ENCODE results near the gene TXNDC8. TPM values are rescaled to one million over a fixed set of nuclear protein-coding genes. Genes with fewer than 3 reads are reported as not detected.

Gene TXNDC8
- total RNA-seq, 2 experiments from 2014 or later: not detected

DNA sequence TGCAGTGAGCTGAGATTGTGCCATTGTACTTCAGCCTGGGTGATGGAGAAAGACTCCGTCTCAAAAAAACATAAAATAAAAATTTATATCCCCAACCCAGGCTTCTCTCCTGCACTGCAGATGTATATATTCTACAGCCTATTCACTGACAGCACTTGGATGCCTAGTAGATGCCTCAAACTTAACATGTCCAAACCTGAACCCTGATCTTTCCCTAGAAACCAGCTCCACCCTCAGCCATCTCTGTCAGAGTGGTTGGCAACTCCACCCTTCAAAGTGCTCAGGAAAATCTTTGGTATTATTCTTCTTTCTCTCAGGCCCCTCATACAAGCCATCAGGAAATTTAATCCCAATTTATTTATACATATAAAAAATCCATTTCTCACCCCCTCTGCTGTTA, 44.4 kb downstream of the TXNDC8 start:
- H3K4me3 Mint-ChIP-seq: no peak overlapping the region
- H3K4me1 Mint-ChIP-seq: no peaks in the 10 kb centered on the region
- DNase-seq: no peak
- H3K27ac Mint-ChIP-seq: no peak overlapping the region
- CTCF ChIA-PET: no interaction called here
- intact Hi-C loops (cut with DNase I, micrococcal nuclease): no loop called here
- POLR2A ChIA-PET: no interaction called here
- peaks cover under 1% of the 10 kb centered on the region for H3K27me3 Mint-ChIP-seq
- no peaks in the 10 kb centered on the region for H3K36me3 Mint-ChIP-seq (ENCODE audit: low read depth)
- H3K9me3 Mint-ChIP-seq (ENCODE audit: low read depth): no peaks in the 10 kb centered on the region
- no peak for ATAC-seq

DNA sequence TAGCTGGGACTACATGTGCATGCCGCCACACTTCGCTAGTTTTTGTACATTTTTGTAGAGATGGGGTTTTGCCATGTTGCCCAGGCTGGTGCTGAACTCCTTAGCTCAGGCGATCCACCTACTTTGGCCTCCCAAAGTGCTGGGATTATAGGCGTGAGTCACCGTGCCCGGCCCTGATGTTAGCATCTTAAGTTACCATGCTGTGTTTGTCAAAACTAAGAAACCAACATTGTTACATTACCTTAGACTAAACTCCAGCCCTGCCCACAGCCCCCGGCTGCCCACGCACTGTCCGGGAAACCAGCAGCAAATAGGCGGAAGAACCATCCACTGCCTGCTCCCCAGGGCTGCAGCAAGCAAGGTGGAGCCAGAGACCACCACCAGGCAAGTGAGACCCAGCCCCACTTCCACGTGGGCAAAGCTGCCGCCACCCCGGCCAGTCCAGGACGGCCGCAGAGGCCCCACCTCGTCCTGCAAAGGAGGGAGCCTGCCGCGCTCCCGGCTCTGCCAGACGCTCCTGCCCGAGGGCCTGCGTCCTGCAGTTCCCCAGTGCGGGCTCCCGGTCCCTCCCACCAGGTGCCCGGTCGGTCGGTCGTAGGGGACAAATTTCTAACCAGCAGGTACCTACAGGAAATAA, 45.6 kb downstream of the TXNDC8 start:
- Mint-ChIP-seq H3K4me1 (no peaks in the 10 kb centered on the region), H3K9me3 (ENCODE audit: low read depth) (no peaks in the 10 kb centered on the region), H3K36me3 (ENCODE audit: low read depth) (no peaks in the 10 kb centered on the region)

DNA sequence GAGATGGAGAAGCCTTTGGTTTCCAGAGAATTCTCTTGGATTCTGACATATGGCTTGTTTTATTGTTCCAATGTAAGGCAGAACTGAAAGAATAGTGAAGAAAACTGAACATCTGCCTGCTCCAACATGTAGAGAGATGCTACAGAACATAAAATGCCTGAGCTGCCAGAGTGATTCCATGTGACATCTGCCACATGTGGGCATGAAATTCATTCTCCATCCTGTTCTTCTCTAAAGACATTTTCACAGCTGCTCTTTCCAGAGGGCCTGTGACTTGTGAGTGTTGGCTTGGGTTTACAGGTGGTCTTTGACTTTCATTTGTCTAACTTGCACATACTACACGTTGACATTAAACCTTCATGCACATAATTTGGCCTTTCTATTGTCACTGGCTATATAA, 47.7 kb downstream of the TXNDC8 start:
- Mint-ChIP-seq H3K36me3 (ENCODE audit: low read depth) (no peaks in the 10 kb centered on the region), H3K9me3 (ENCODE audit: low read depth) (no peaks in the 10 kb centered on the region), H3K4me1 (peaks cover 2% of the 10 kb centered on the region), H3K27ac (no peak overlapping the region), H3K27me3 (peaks cover 2% of the 10 kb centered on the region), H3K4me3 (no peak overlapping the region)
- intact Hi-C loops (cut with DNase I, micrococcal nuclease): no loop called here
- ChIA-PET POLR2A (no interaction called here), CTCF (no interaction called here)
- ATAC-seq (no peak), DNase-seq (no peak)

More for the DNA sequence above, 45.6 kb downstream of the TXNDC8 start:
- Mint-ChIP-seq H3K27ac (no peak overlapping the region), H3K27me3 (no peaks in the 10 kb centered on the region), H3K4me3 (no peak overlapping the region)
- ChIA-PET POLR2A (no interaction called here), CTCF (interaction anchor here (0.6 kb wide), 1 partner anchor 91 kb away, joined by 4 read pairs; no protein-coding TSS in a partner anchor)
- ATAC-seq (no peak), DNase-seq (no peak)
- intact Hi-C loops (cut with DNase I, micrococcal nuclease): no loop called here

DNA sequence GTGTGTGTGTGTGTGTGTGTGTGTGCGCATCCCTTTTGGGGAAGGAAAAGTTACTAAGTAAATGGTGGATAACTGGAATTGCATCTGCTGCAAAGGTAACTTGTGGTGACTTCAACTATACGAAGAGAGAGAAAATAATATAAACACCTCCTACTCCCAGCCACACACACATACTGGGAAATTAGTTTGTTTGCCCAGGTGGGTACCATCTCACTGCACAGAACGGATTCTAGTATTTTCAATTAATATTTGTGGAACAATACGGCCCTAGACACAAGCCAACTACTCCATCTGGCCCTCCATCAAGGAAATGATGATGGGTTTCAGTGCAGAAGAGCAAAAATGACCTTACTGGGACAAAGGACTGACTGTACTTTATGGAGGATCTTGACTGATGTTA, 49.2 kb downstream of the TXNDC8 start:
- Mint-ChIP-seq H3K4me3 (no peak overlapping the region), H3K27me3 (peaks cover 3% of the 10 kb centered on the region), H3K36me3 (ENCODE audit: low read depth) (no peaks in the 10 kb centered on the region), H3K9me3 (ENCODE audit: low read depth) (no peaks in the 10 kb centered on the region), H3K27ac (no peak overlapping the region), H3K4me1 (peaks cover 2% of the 10 kb centered on the region)
- ATAC-seq (no peak), DNase-seq (no peak)
- CTCF ChIA-PET: no interaction called here
- intact Hi-C loops (cut with DNase I, micrococcal nuclease): no loop called here
- POLR2A ChIA-PET: no interaction called here

DNA sequence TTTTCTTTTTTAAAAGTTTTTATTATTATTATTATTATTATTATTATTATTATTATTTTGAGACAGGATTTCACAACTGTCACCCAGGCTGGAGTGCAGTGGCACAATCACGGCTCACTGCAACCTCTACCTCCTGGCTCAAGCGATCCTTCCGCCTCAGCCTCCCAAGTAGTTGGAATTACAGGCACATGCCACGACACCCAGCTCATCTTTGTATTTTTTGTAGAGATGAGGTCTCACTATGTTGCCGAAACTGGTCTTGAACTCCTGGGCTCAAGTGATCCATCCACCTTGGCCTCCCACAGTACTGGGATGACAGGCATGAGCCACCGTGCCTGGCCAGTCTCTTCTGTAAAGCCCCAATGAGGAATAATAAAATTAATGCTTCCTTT, 50.4 kb downstream of the TXNDC8 start:
- DNase-seq (no peak), ATAC-seq (no peak)
- Mint-ChIP-seq H3K36me3 (ENCODE audit: low read depth) (no peaks in the 10 kb centered on the region), H3K27ac (no peak overlapping the region), H3K4me3 (no peak overlapping the region), H3K9me3 (ENCODE audit: low read depth) (no peaks in the 10 kb centered on the region), H3K27me3 (peaks cover 4% of the 10 kb centered on the region), H3K4me1 (peaks cover 2% of the 10 kb centered on the region)
- ChIA-PET CTCF (interaction anchor here (1.0 kb wide), 1 partner anchor 10 kb away, joined by 3 read pairs; no protein-coding TSS in a partner anchor), POLR2A (interaction anchor here (0.6 to 0.7 kb wide), 2 partner anchors 152 to 218 kb away, joined by 3 read pairs; no protein-coding TSS in a partner anchor)
- intact Hi-C loops (cut with DNase I, micrococcal nuclease): no loop called here

DNA sequence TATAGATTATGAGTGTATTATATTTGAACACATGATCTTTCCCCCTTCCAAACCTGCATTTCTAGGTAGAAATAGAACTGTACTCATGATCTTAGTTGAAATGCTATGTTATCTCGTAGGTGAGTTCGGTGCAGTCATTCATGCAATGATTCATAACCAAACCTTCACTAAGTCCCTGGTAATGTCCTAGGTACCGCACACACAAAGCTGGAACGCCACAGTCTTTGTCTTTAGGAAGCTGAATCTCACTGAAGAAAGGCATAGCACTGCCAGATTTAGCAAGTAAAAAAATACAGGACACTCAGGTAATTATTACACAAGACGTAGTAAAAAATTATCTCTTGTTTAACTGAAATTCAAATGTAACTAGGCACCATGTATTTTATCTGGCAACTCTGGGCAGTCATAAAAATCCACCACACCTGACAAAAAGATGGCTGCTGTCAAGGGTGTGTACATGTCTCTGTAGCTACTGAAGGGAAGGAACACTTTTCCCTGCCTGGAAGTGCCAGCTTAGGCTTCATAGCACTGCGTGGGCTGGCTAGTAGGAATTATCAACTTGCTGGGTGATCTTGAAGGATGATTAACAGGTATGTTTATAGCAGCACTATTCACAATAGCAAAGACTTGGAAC, 53.3 kb downstream of the TXNDC8 start:
- peaks cover 4% of the 10 kb centered on the region for H3K27me3 Mint-ChIP-seq
- no peak overlapping the region for H3K27ac Mint-ChIP-seq
- intact Hi-C loops (cut with DNase I, micrococcal nuclease): no loop called here

DNA sequence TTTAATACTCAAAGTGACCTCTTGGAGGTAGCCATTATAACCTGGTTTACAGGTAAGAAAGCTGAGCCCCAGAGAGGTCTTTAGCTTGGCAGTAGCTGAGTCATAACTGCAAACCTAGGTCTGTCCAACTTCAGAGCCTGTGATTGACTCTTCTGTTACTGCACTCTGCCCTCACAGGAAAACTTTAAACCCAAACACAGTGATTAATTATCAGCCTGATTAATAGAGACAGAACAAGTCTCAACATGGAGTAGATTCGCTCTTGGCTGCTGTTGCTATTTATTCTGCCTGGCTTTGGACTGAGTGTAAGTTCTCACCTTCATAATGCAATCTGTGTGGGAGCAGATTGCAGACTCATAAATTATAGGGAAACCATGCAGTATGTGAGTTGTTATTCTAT, 53.9 kb downstream of the TXNDC8 start:
- no peaks in the 10 kb centered on the region for H3K36me3 Mint-ChIP-seq (ENCODE audit: low read depth)

More for the DNA sequence above, 53.3 kb downstream of the TXNDC8 start:
- Mint-ChIP-seq H3K4me3 (no peak overlapping the region), H3K4me1 (peaks cover 2% of the 10 kb centered on the region), H3K9me3 (ENCODE audit: low read depth) (no peaks in the 10 kb centered on the region), H3K36me3 (ENCODE audit: low read depth) (no peaks in the 10 kb centered on the region)
- ChIA-PET POLR2A (no interaction called here), CTCF (no interaction called here)
- DNase-seq (no peak), ATAC-seq (no peak)

DNA sequence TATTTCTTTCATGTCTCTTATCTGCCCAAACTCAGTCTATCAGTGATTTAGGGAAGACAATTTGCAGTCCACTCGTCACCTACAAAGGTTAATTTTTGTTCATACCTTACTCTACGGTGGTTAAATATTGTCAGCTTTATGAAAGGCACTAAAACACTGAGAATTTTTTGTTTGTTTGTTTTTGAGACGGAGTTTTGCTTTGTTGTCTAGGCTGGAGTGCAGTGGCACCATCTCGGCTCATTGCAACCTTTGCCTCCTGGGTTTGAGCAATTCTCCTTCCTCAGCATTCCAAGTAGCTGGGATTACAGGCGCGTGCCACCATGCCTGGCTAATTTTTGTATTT, 55.0 kb downstream of the TXNDC8 start:
- CTCF ChIA-PET: interaction anchor here (1.2 kb wide), 1 partner anchor 64 kb away, joined by 4 read pairs; no protein-coding TSS in a partner anchor
- intact Hi-C loops (cut with DNase I, micrococcal nuclease): no loop called here
- H3K27me3 Mint-ChIP-seq: peaks cover 8% of the 10 kb centered on the region
- H3K4me3 Mint-ChIP-seq: no peak overlapping the region
- DNase-seq (no peak), ATAC-seq (no peak)
- POLR2A ChIA-PET: no interaction called here
- no peaks in the 10 kb centered on the region for H3K36me3 Mint-ChIP-seq (ENCODE audit: low read depth)
- H3K4me1 Mint-ChIP-seq: peaks cover 8% of the 10 kb centered on the region
- no peak overlapping the region for H3K27ac Mint-ChIP-seq
- H3K9me3 Mint-ChIP-seq (ENCODE audit: low read depth): no peaks in the 10 kb centered on the region

More for the DNA sequence above, 53.9 kb downstream of the TXNDC8 start:
- intact Hi-C loops (cut with DNase I, micrococcal nuclease): no loop called here
- CTCF ChIA-PET: no interaction called here
- ATAC-seq (no peak), DNase-seq (no peak)
- Mint-ChIP-seq H3K4me3 (no peak overlapping the region), H3K27ac (no peak overlapping the region), H3K27me3 (peaks cover 7% of the 10 kb centered on the region), H3K4me1 (peaks cover 3% of the 10 kb centered on the region), H3K9me3 (ENCODE audit: low read depth) (no peaks in the 10 kb centered on the region)
- POLR2A ChIA-PET: no interaction called here

DNA sequence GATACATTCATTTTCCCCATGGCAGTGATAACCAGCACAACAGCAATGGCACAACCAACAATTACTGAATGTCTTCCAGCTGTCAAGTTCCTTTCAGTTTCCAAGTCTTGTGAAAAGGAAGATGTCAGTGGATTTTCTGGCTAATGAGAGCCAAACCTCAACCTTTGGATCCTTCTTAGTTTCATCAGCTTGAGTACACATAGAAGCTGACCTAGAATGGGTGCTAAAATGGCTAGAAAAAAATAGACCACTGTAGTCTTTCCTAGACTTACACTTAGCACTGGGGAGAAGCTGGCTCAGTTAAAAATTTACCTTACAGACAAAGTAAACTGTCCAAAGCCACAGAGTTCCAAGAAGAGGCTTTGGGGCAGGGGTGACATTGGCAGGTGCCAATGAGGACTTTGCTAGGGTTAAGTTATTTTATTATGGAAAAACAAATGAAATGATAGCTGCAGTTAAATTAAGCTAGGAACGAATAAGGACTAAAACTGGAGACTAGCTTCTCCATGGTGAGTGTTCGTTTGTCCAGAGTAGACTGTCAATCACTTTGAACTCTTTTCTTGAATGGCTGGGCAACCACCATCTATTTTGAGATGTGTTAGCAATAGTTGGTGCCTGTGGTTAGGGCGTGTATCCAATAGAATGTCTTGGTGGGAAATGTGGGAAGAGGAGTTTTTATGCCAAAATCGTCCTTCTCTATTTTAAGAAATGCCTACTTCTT, 55.5 kb downstream of the TXNDC8 start:
- CTCF ChIA-PET: interaction anchor here (1.2 kb wide), 1 partner anchor 63 kb away, joined by 4 read pairs; no protein-coding TSS in a partner anchor
- Mint-ChIP-seq H3K27me3 (peaks cover 8% of the 10 kb centered on the region), H3K36me3 (ENCODE audit: low read depth) (no peaks in the 10 kb centered on the region), H3K4me3 (no peak overlapping the region), H3K27ac (no peak overlapping the region), H3K4me1 (peaks cover 8% of the 10 kb centered on the region), H3K9me3 (ENCODE audit: low read depth) (no peaks in the 10 kb centered on the region)
- no peak for ATAC-seq
- no peak for DNase-seq
- intact Hi-C loops (cut with DNase I, micrococcal nuclease): no loop called here
- POLR2A ChIA-PET: no interaction called here

DNA sequence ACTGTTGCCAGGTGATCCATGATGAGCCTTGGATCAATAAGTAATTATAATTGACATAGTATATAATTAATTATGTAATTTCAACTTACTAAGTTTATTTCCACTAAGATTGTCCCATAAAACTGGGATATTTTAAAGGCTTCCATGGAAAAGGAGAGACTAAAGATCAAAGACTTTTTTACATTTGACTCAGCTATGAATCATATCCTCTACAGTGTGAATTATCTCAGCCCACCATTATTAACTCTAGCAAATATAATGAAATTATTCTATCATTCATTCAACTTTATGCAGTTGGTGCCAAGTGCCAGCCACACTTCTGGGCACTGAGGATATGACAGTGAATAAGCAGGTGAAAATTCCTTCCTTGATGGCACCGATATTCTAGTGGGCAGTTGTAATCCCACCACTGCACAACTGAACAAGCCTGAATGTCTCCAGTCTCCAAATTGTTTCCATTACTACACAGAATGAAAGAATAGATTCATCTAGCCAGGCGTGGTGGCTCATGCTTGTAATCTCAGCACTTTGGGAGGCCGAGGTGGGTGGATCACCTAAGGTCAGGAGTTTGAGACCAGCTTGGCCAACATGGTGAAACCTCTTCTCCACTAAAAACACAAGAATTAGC, 59.5 kb downstream of the TXNDC8 start:
- Mint-ChIP-seq H3K36me3 (ENCODE audit: low read depth) (no peaks in the 10 kb centered on the region), H3K27ac (no peak overlapping the region), H3K4me1 (peaks cover 5% of the 10 kb centered on the region), H3K27me3 (peaks cover 6% of the 10 kb centered on the region), H3K4me3 (no peak overlapping the region), H3K9me3 (ENCODE audit: low read depth) (no peaks in the 10 kb centered on the region)
- POLR2A ChIA-PET: no interaction called here
- DNase-seq: no peak
- intact Hi-C loops (cut with DNase I, micrococcal nuclease): no loop called here
- CTCF ChIA-PET: interaction anchor here (0.6 to 1.0 kb wide), 2 partner anchors 19 to 371 kb away, joined by 3 read pairs; no protein-coding TSS in a partner anchor
- no peak for ATAC-seq

DNA sequence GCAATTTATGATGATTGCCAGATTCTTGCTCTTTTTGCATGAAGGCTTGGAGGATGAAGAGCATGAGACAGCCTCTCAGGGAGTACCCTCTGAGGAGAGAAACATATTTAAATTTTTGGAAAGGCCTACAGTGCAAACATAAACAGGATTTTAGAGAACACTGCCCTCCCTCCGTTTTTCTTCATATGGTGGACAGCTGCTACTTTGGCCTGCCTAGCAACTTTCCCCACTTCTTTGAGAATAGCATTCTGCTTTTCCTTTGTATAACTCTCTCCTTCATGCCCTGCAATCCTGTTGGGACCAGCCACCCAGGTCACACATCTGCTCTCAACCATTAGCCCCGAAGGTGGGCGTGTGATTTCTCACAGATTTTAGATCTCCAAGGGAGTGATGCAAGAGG, 60.9 kb downstream of the TXNDC8 start:
- Mint-ChIP-seq H3K36me3 (ENCODE audit: low read depth) (no peaks in the 10 kb centered on the region), H3K4me1 (peaks cover 5% of the 10 kb centered on the region), H3K9me3 (ENCODE audit: low read depth) (no peaks in the 10 kb centered on the region), H3K27me3 (peaks cover 6% of the 10 kb centered on the region), H3K4me3 (no peak overlapping the region), H3K27ac (no peak overlapping the region)
- no peak for ATAC-seq
- POLR2A ChIA-PET: no interaction called here
- intact Hi-C loops (cut with DNase I, micrococcal nuclease): no loop called here
- no peak for DNase-seq
- CTCF ChIA-PET: interaction anchor here (1.0 kb wide), 1 partner anchor 16 kb away, joined by 3 read pairs; no protein-coding TSS in a partner anchor

All from activated CD4-positive, alpha-beta T cell treated with anti-CD3 and anti-CD28 coated beads for 36 hours (primary cell).